Esophagus mucosa (tissue), 1 donor: ENCODE measurements around the gene RAB15. TPM values are rescaled to one million over a fixed set of nuclear protein-coding genes. Genes with fewer than 3 reads are reported as not detected.

Source experiments
- ATAC-seq: fragments of 200-7000 bp; cut with Tn5 transposase; one replicate; pipeline ENCODE4 v1.9.1; 2020
- total RNA-seq: library from RNA; stranded (reverse); gene quantifications from one replicate; pipeline ENCODE4 v1.2.4, GENCODE V29; 2023
- donor health status: DM: yes; HTN: yes; CAD: no.

The RAB15 gene
- 1.8 TPM for total RNA-seq

DNA sequence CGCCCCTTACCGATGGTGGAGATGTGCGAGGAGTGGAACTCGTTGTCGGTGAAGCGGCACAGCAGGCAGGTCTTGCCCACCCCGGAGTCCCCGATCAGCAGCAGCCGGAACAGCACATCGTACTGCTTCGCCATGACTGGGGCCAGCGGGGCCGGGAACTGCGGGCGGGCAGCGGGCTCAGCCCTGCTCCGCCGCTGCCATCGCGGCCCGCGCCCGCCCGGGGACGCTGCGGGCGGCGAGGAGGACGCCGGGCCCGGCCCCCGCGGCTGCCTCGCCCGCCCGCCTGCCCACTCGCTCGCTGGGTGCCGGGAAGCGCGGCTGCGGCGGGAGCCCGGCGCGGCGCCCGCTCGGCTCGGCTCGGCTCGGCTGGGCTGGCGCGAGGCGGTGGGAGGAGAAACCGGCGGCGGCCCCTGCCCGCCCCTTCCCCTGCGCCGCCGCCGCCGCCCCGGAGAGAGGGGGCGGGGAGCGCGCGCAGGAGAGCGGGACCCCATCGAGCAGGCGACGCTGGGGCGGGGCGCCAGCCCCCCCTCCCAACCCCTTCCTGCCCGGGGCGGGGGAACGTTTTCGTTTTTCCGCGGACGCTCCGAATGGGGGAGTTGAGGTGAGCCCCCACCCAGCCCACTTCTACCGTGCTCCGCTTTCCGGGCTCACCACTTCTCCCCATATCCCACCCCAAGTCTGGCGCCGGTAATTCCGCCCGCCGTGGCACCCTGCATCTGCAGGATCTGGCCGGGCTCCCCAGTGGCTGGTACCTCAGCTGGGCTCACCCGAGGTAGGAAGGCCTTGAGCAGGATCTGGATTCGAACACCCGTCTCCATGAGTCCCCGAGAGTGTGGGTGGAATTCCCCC lies at the start of gene RAB15:
Gene RAB15 (minus strand): TSS at position 394 of the 849 bp plus-strand sequence. CDS start 260 bp downstream, at position 134.
- peak; percentile 38 for ATAC-seq

- peak; percentile 66 for ATAC-seq
Measured at GRCh38 chr14:65019944-65020566, 47.9 kb upstream of the RAB15 start.

GRCh38 chr14:65016471-65016870 lies 44.3 kb upstream of the RAB15 start:
- no peak for ATAC-seq

DNA sequence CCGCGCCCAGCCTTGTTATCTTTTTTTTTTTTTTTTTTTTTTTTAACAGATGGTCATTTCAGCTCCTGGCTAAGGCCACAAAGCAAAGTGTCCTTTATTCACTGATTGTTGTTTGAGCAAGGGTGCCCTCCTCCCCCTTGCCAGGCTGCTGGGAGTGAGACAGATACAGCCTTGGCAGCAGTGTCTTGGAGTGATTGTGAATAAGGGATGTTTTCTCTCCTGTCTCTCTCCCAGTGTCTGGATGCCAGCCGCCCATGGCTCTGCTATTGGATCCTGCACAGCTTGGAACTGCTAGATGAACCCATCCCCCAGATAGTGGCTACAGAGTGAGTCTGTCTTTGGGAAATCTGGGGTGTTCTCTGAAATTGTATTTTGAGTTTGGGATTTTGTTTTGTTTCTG lies 43.3 kb upstream of the RAB15 start:
- no peak for ATAC-seq

DNA sequence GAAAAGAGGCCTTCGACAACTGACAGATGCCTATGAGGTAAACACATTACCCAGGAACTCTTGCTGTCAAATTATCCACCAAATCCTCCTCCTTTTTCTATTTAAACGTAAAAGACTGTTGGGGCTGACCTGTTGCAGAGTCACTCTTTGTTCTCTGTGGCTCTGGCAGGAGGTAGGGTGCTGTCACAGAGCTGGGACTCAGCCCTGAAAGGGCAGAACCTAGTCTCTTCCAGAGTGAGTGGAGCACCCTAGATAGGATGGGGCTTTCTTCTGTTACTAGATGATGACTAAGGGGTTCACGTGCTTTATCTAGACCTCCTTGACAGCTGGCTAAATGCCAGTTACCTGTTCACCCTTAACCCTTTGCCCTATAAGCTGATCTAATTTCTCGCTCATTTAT lies 40.2 kb upstream of the RAB15 start:
- ATAC-seq: no peak

- no peak for ATAC-seq
Measured at GRCh38 chr14:65011538-65011937, 39.4 kb upstream of the RAB15 start.

GRCh38 chr14:65010211-65010931 lies 38.2 kb upstream of the RAB15 start:
- no peak for ATAC-seq

- ATAC-seq: no peak
Measured at GRCh38 chr14:65007202-65007601, 35.1 kb upstream of the RAB15 start.

DNA sequence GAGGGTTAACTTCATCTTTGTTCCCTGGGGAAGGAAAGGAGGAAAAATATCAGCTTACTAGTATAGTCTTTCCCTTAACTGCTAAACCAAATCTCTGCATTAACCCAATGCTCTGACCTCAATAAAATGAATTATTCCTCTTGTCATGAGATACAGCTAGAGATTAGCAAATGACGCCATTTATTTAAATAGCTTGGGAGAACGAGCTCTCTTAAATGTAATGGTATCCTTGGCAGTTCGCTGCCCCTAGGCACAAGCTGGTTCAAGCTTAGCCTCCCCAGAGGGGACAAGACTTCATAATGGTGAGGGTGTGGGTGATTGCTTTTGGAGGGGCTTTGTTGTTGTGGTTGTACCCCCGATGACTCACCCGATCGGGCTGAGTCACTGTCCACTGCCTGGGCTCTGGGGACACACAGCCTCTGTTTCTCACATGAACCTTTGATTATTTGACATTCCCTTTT lies 34.2 kb upstream of the RAB15 start:
- ATAC-seq: no peak

- ATAC-seq: no peak
Measured at GRCh38 chr14:65003394-65003793, 31.3 kb upstream of the RAB15 start.

GRCh38 chr14:65002586-65003210 lies 30.6 kb upstream of the RAB15 start:
- ATAC-seq: no peak

- ATAC-seq: no peak
Measured at GRCh38 chr14:65001723-65002122, 29.6 kb upstream of the RAB15 start.

- no peak for ATAC-seq
Measured at GRCh38 chr14:65000898-65001591, 28.9 kb upstream of the RAB15 start.

GRCh38 chr14:64998455-64998931 lies 26.4 kb upstream of the RAB15 start:
- ATAC-seq: peak; percentile 84

DNA sequence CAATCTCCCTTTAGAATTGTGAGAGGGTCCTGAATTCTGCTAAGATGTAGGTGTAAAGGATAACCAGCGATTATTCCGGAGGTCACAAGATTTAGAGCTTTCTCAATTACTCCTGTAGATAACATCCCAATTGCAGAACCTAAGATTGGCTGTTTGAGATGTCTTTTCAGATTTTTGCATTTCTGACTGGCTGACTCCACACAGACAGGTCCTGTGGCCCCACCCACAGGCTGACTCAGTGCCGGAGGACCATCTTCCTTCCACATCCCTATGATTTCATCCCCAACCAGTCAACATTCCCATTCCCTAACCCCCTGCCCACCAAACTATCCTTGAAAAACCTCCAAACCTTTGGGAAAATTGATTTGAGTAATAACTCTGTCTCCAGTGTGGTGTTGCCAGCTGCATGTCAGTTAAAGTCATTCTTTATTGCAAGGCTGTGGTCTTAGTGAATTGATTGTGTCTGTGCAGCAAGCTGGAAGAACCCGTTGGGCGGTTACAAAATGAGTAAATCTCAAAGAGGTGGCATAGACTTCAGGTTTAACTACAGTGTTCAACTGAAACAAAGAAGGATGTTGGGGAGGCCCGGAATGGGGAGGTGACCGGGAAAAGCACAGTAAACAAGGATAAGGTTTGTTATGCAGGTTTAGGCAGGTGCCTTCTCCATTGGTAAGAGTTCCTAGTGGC lies 25.1 kb upstream of the RAB15 start:
- peak; percentile 88 for ATAC-seq

GRCh38 chr14:64995291-64995690 lies 23.2 kb upstream of the RAB15 start:
- no peak for ATAC-seq

DNA sequence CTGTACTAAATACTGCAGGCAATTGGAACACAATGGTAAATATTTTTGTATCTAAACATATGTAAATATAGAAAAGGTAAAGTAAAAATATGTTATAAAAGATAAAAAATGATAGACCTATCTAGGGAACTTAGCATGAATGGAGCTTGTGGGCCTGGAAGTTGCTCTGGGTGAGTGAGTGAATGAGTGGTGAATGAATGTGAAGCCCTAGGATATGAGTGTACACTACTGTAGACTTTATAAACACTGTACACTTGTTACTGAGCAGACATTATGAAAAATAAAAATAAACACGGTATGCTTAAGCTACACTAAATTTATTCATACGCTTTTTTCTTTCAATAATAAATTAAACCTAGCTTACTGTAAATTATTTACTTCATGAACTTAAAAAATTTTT lies 22.4 kb upstream of the RAB15 start:
- ATAC-seq: no peak

DNA sequence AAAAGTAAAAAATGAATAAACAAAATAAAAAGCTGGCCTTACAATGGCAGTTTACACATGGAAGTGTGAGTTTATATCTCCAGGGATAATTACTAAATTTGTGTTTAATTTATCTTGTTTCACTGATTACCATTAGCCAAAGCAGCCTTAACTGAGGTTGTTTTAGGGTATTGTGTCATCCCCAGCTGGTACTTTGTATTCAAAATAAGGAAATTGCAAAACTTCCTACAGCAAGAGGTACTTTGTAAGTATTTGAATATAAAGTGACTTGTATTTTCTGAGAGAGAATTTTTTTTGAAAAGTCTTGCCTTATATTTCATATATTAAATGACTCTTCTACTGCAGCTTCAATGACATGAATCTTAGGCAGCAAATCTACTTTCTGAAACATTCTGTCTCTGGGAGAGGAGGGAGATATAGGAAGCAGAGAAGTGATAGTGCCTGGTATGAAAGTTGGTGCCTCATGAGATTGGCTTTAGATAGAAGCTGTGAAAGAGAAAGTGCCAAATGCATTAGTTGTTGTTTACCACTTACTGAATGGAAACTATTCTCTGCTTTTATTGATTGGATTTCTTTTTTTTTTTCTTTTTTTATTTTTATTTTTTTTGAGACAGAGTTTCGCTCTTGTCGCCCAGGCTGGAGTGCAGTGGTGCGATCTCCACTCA lies 21.3 kb upstream of the RAB15 start:
- ATAC-seq: no peak

- no peak for ATAC-seq
Measured at GRCh38 chr14:64992328-64992885, 20.3 kb upstream of the RAB15 start.

DNA sequence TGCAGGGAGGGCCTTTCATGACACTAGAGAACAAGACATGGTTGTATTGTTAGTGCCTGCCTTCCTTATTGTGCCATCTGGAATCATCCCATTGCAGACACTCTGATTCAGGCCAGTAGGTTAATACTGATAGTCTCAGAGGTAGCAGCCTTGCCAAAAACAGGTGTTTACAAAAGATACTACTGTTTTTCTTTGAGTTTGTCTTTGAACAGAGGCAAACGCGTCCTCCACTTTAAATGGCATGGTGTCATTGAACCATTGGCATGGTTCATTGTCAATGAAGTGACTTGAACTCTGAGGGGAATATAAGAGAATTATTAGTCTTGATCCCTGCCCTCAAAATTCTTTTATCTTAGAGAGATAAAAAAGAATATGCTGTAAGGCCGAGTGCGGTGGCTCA lies 18.8 kb upstream of the RAB15 start:
- ATAC-seq: no peak

GRCh38 chr14:64990296-64990695 lies 18.2 kb upstream of the RAB15 start:
- ATAC-seq: no peak
